Measurements from ENCODE around the gene MXRA8.

MXRA8 gene

GRCh38 chr1:1354271-1355247 is 3.8 kb downstream of the MXRA8 start:
- no peak for DNase-seq
- in situ Hi-C loops (cut with MboI; ENCODE audit: low pct_unique_long_range_greater_than_20kb, low sequenced_read_pairs): no loop called here

- DNase-seq: no peak
- in situ Hi-C loops (cut with MboI; ENCODE audit: low pct_unique_long_range_greater_than_20kb, low sequenced_read_pairs): no loop called here
These were observed 4.8 kb downstream of the MXRA8 start for GRCh38 chr1:1353389-1354151.

- in situ Hi-C loops (cut with MboI; ENCODE audit: low pct_unique_long_range_greater_than_20kb, low sequenced_read_pairs): no loop called here
- no peak for DNase-seq
These were observed 5.5 kb downstream of the MXRA8 start for GRCh38 chr1:1352786-1353388.

- no peak for DNase-seq
- in situ Hi-C loops (cut with MboI; ENCODE audit: low pct_unique_long_range_greater_than_20kb, low sequenced_read_pairs): no loop called here
These were observed 6.6 kb downstream of the MXRA8 start for GRCh38 chr1:1351511-1352427.

- in situ Hi-C loops (cut with MboI; ENCODE audit: low pct_unique_long_range_greater_than_20kb, low sequenced_read_pairs): no loop called here
- no peak for DNase-seq
These were observed 8.9 kb downstream of the MXRA8 start, which contains the start of gene DVL1 for GRCh38 chr1:1349256-1350012. DVL1 (minus strand) TSS chr1:1349418; CDS start chr1:1349065, 353 bp downstream.

- in situ Hi-C loops (cut with MboI; ENCODE audit: low pct_unique_long_range_greater_than_20kb, low sequenced_read_pairs): no loop called here
- no peak for DNase-seq
These were observed 9.7 kb downstream of the MXRA8 start for GRCh38 chr1:1348420-1349255.

GRCh38 chr1:1347663-1348419 is 10.5 kb downstream of the MXRA8 start:
- DNase-seq: no peak
- in situ Hi-C loops (cut with MboI; ENCODE audit: low pct_unique_long_range_greater_than_20kb, low sequenced_read_pairs): no loop called here

- DNase-seq: no peak
- in situ Hi-C loops (cut with MboI; ENCODE audit: low pct_unique_long_range_greater_than_20kb, low sequenced_read_pairs): no loop called here
These were observed 11.2 kb downstream of the MXRA8 start for GRCh38 chr1:1347026-1347595.

- in situ Hi-C loops (cut with MboI; ENCODE audit: low pct_unique_long_range_greater_than_20kb, low sequenced_read_pairs): no loop called here
- DNase-seq: no peak
These were observed 11.9 kb downstream of the MXRA8 start for GRCh38 chr1:1346501-1346890.

GRCh38 chr1:1345860-1346500 is 12.4 kb downstream of the MXRA8 start:
- in situ Hi-C loops (cut with MboI; ENCODE audit: low pct_unique_long_range_greater_than_20kb, low sequenced_read_pairs): no loop called here
- DNase-seq: no peak

GRCh38 chr1:1345384-1345783 is 13.0 kb downstream of the MXRA8 start:
- in situ Hi-C loops (cut with MboI; ENCODE audit: low pct_unique_long_range_greater_than_20kb, low sequenced_read_pairs): no loop called here
- no peak for DNase-seq

- DNase-seq: no peak
- in situ Hi-C loops (cut with MboI; ENCODE audit: low pct_unique_long_range_greater_than_20kb, low sequenced_read_pairs): no loop called here
These were observed 13.5 kb downstream of the MXRA8 start for GRCh38 chr1:1344655-1345361.

- no peak for DNase-seq
These were observed 14.4 kb downstream of the MXRA8 start for GRCh38 chr1:1343811-1344421.

GRCh38 chr1:1342584-1343115 is 15.7 kb downstream of the MXRA8 start:
- in situ Hi-C loops (cut with MboI; ENCODE audit: low pct_unique_long_range_greater_than_20kb, low sequenced_read_pairs): no loop called here
- no peak for DNase-seq

More at GRCh38 chr1:1343811-1344421, 14.4 kb downstream of the MXRA8 start:
- in situ Hi-C loops (cut with MboI; ENCODE audit: low pct_unique_long_range_greater_than_20kb, low sequenced_read_pairs): no loop called here

Measured in KBM-7 (cell line).